ENCODE data around the gene AIRE. TPM values are rescaled to one million over a fixed set of nuclear protein-coding genes. Genes with fewer than 3 reads are reported as not detected.

The AIRE gene
- total RNA-seq, 4 donors from 2014 or later: not detected

- WGBS: 67% methylated on average over 3 of the region's 8 CpGs
- DNase-seq (ENCODE audit: extremely low spot score): no peak
- peak; percentile 32 to 59 (median 45) for TF ChIP-seq CTCF (IDR thresholded peaks at IDR 0.05)
- TF ChIP-seq POLR2AphosphoS5 (IDR thresholded peaks at IDR 0.05): no peak
- Histone ChIP-seq H3K27me3 (no peaks in the 10 kb centered on the region), H3K4me1 (peaks cover 54 to 72% (median 60%) of the 10 kb centered on the region in 4 donors), H3K4me3 (no peak overlapping the region), H3K9me3 (no peaks in the 10 kb centered on the region), H3K27ac (replicated peaks in 1 of 4) (no peak overlapping the region), H3K36me3 (peaks cover 4 to 28% (median 25%) of the 10 kb centered on the region in 4 donors)
- intact Hi-C loops (cut with DNase I): no loop called here
Observed at GRCh38 chr21:44304877-44305293, 19.2 kb downstream of the AIRE start.

GRCh38 chr21:44305691-44306090, 20.0 kb downstream of the AIRE start:
- 95% methylated on average over 3 of the region's 9 CpGs for WGBS
- peaks cover 4 to 36% (median 33%) of the 10 kb centered on the region in 4 donors for H3K36me3 ChIP-seq
- no peaks in the 10 kb centered on the region for H3K27me3 ChIP-seq
- peaks cover 52 to 70% (median 58%) of the 10 kb centered on the region in 4 donors for H3K4me1 ChIP-seq
- DNase-seq (ENCODE audit: extremely low spot score): no peak
- no peak overlapping the region for H3K4me3 ChIP-seq
- peak overlapping the region in 1 of 4 donors; percentile 40 for H3K27ac ChIP-seq (replicated peaks in 1 of 4)
- H3K9me3 ChIP-seq: no peaks in the 10 kb centered on the region
- intact Hi-C loops (cut with DNase I): no loop called here
- TF ChIP-seq POLR2A (IDR thresholded peaks at IDR 0.05; ENCODE audit: low read depth): no peak
- TF ChIP-seq POLR2AphosphoS5 (IDR thresholded peaks at IDR 0.05): no peak
- TF ChIP-seq EP300 (IDR thresholded peaks at IDR 0.05): no peak
- no peak for TF ChIP-seq CTCF (IDR thresholded peaks at IDR 0.05)

GRCh38 chr21:44306936-44307704, 21.4 kb downstream of the AIRE start:
- H3K27ac ChIP-seq (replicated peaks in 1 of 4): no peak overlapping the region
- no peaks in the 10 kb centered on the region for H3K27me3 ChIP-seq
- H3K4me1 ChIP-seq: peaks cover 38 to 56% (median 44%) of the 10 kb centered on the region in 4 donors
- intact Hi-C loops (cut with DNase I): no loop called here
- H3K36me3 ChIP-seq: peaks cover 17 to 50% (median 48%) of the 10 kb centered on the region in 4 donors
- no peaks in the 10 kb centered on the region for H3K9me3 ChIP-seq
- no peak for TF ChIP-seq CTCF (IDR thresholded peaks at IDR 0.05)
- TF ChIP-seq EP300 (IDR thresholded peaks at IDR 0.05): no peak
- TF ChIP-seq POLR2A (IDR thresholded peaks at IDR 0.05; ENCODE audit: low read depth): no peak
- TF ChIP-seq POLR2AphosphoS5 (IDR thresholded peaks at IDR 0.05): no peak
- 94% methylated on average over 15 of the region's 21 CpGs for WGBS
- no peak for DNase-seq (ENCODE audit: extremely low spot score)
- no peak overlapping the region for H3K4me3 ChIP-seq

GRCh38 chr21:44310628-44311507, 25.2 kb downstream of the AIRE start:
- WGBS: 82% methylated on average over 20 of the region's 28 CpGs
- no peak overlapping the region for H3K4me3 ChIP-seq
- H3K27ac ChIP-seq (replicated peaks in 1 of 4): no peak overlapping the region
- no peak for DNase-seq (ENCODE audit: extremely low spot score)
- TF ChIP-seq POLR2A (IDR thresholded peaks at IDR 0.05; ENCODE audit: low read depth) (no peak), EP300 (IDR thresholded peaks at IDR 0.05) (no peak), CTCF (IDR thresholded peaks at IDR 0.05) (no peak), POLR2AphosphoS5 (IDR thresholded peaks at IDR 0.05) (no peak)
- intact Hi-C loops (cut with DNase I): no loop called here
- H3K27me3 ChIP-seq: no peaks in the 10 kb centered on the region
- H3K36me3 ChIP-seq: peaks cover 44 to 86% (median 84%) of the 10 kb centered on the region in 4 donors
- peaks cover under 1 to 20% (median 7%) of the 10 kb centered on the region in 4 donors for H3K4me1 ChIP-seq
- H3K9me3 ChIP-seq: no peaks in the 10 kb centered on the region
